ENCODE results near the gene NEGR1. TPM values are rescaled to one million over a fixed set of nuclear protein-coding genes. Genes with fewer than 3 reads are reported as not detected.

Gene NEGR1
- total RNA-seq, 1 experiment from 2014 or later = 0.44 TPM

DNA sequence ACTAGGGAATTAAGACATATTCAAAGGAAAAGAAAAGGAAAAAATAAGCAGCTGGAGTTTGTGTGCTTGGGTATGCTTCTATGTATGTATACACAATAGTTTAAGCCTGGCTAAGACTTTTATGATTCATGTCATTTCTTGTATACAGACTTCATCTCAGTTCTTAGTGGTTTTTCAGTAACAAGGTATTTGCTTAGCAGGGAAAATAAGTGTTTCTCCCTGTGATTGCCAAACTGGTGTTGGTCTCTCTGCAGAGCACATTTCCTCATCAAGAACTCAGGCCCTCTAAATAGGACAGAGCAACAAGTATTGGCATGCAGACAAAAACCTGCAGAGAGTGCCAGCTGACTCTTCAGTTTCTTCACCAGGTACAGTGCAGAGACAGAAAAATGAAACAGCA lies 717.1 kb downstream of the NEGR1 start:
- Histone ChIP-seq H3K4me1 (replicated peaks; ENCODE audit: insufficient read depth) (no peaks in the 10 kb centered on the region), H4K20me1 (ENCODE audit: insufficient read depth) (no peaks in the 10 kb centered on the region), H3K9me2 (ENCODE audit: insufficient read depth) (no peaks in the 10 kb centered on the region; the same call in 1 of the 2 replicates), H3K27ac (no peak overlapping the region), H3K79me2 (ENCODE audit: low read depth) (no peaks in the 10 kb centered on the region), H3K9me3 (ENCODE audit: insufficient read depth, low read depth) (no peaks in the 10 kb centered on the region), H3K36me3 (ENCODE audit: low read depth) (no peaks in the 10 kb centered on the region), H3K4me2 (no peak overlapping the region), H2AFZ (no peak overlapping the region), H3F3A (ENCODE audit: insufficient read depth, low read depth) (no peaks in the 10 kb centered on the region), H3K4me3 (no peak overlapping the region), H3K27me3 (ENCODE audit: insufficient read depth, low read depth) (no peaks in the 10 kb centered on the region)
- POLR2A ChIA-PET (ENCODE audit: unreplicated experiment) = no interaction called here
- no peak for DNase-seq
- no TSS peak for BruUV-seq (replicated peaks)
- intact Hi-C loops (cut with micrococcal nuclease; ENCODE audit: unreplicated experiment) = no loop called here
- CTCF ChIA-PET = no interaction called here
- no peak for TF ChIP-seq EZH2 (IDR thresholded peaks at IDR 0.05; ENCODE audit: low read depth)
- TF ChIP-seq, protein P1, sequence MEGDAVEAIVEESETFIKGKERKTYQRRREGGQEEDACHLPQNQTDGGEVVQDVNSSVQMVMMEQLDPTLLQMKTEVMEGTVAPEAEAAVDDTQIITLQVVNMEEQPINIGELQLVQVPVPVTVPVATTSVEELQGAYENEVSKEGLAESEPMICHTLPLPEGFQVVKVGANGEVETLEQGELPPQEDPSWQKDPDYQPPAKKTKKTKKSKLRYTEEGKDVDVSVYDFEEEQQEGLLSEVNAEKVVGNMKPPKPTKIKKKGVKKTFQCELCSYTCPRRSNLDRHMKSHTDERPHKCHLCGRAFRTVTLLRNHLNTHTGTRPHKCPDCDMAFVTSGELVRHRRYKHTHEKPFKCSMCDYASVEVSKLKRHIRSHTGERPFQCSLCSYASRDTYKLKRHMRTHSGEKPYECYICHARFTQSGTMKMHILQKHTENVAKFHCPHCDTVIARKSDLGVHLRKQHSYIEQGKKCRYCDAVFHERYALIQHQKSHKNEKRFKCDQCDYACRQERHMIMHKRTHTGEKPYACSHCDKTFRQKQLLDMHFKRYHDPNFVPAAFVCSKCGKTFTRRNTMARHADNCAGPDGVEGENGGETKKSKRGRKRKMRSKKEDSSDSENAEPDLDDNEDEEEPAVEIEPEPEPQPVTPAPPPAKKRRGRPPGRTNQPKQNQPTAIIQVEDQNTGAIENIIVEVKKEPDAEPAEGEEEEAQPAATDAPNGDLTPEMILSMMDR (conservative IDR thresholded peaks at IDR 0.05) = no peak

DNA sequence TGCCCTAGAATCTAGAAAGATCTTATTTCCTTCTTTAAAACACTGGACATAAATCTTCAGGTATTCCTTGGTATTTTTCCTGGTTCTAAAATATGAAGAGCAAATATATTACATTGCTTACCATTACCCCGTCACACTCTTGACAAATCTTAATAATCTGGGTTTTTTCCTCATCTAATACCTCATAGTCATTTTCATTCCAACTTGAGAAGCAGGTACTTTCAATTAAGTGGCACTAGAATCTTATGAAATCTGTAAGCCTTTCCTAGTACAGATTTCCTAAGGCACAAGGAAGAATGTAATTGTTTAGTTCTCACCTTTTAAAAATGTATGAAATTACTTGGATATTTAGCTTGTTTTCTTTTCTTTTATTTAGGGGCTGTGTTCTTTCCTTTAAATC lies 720.0 kb downstream of the NEGR1 start:
- Histone ChIP-seq H3K4me2 (no peak overlapping the region), H3K4me1 (replicated peaks; ENCODE audit: insufficient read depth) (no peaks in the 10 kb centered on the region), H3F3A (ENCODE audit: insufficient read depth, low read depth) (no peaks in the 10 kb centered on the region), H3K79me2 (ENCODE audit: low read depth) (no peaks in the 10 kb centered on the region), H2AFZ (no peak overlapping the region), H3K36me3 (ENCODE audit: low read depth) (no peaks in the 10 kb centered on the region), H3K9me2 (ENCODE audit: insufficient read depth) (no peaks in the 10 kb centered on the region; the same call in 1 of the 2 replicates), H3K27ac (no peak overlapping the region), H4K20me1 (ENCODE audit: insufficient read depth) (no peaks in the 10 kb centered on the region), H3K27me3 (ENCODE audit: insufficient read depth, low read depth) (no peaks in the 10 kb centered on the region), H3K4me3 (no peak overlapping the region), H3K9me3 (ENCODE audit: insufficient read depth, low read depth) (no peaks in the 10 kb centered on the region)
- CTCF ChIA-PET = interaction anchor here (0.7 kb wide), 1 partner anchor 1242 kb away, joined by 3 read pairs; no protein-coding TSS in a partner anchor
- DNase-seq = no peak
- POLR2A ChIA-PET (ENCODE audit: unreplicated experiment) = no interaction called here
- no TSS peak for BruUV-seq (replicated peaks)
- intact Hi-C loops (cut with micrococcal nuclease; ENCODE audit: unreplicated experiment) = no loop called here
- TF ChIP-seq, protein P1 (conservative IDR thresholded peaks at IDR 0.05) = no peak
- TF ChIP-seq EZH2 (IDR thresholded peaks at IDR 0.05; ENCODE audit: low read depth) = no peak

DNA sequence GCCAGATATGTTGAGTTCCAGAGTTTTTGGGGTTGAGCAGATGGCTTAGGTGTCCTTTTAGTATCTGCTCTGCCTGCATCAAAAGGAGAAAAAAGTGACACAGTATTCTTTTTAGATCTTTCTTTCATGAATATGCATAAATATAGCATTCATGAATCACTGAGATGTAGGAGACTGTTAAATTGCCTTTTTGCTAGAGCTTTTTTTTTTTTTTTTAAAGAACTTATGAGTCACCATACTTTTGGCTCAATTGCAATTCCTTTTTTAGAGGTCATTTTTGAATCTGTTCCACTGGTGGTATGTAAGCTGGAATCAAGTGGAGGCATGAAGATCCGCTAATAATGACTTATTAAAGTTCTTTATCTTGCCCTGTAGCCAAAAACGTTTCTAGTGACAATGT lies 720.6 kb downstream of the NEGR1 start:
- no peaks in the 10 kb centered on the region for H3K4me1 ChIP-seq (replicated peaks; ENCODE audit: insufficient read depth)
- no peak overlapping the region for H3K27ac ChIP-seq
- CTCF ChIA-PET = interaction anchor here (0.7 kb wide), 1 partner anchor 23 kb away, joined by 8 read pairs; no protein-coding TSS in a partner anchor
- no peaks in the 10 kb centered on the region for H3K36me3 ChIP-seq (ENCODE audit: low read depth)
- no peaks in the 10 kb centered on the region for H3F3A ChIP-seq (ENCODE audit: insufficient read depth, low read depth)
- BruUV-seq (replicated peaks) = no TSS peak
- TF ChIP-seq, protein P1 (conservative IDR thresholded peaks at IDR 0.05) = no peak
- no peak for TF ChIP-seq EZH2 (IDR thresholded peaks at IDR 0.05; ENCODE audit: low read depth)
- no peak overlapping the region for H3K4me2 ChIP-seq
- H3K79me2 ChIP-seq (ENCODE audit: low read depth) = no peaks in the 10 kb centered on the region
- intact Hi-C loops (cut with micrococcal nuclease; ENCODE audit: unreplicated experiment) = no loop called here
- no peak for DNase-seq
- no peaks in the 10 kb centered on the region for H4K20me1 ChIP-seq (ENCODE audit: insufficient read depth)
- H2AFZ ChIP-seq = no peak overlapping the region
- H3K9me2 ChIP-seq (ENCODE audit: insufficient read depth) = no peaks in the 10 kb centered on the region; the same call in 1 of the 2 replicates
- H3K9me3 ChIP-seq (ENCODE audit: insufficient read depth, low read depth) = no peaks in the 10 kb centered on the region
- POLR2A ChIA-PET (ENCODE audit: unreplicated experiment) = no interaction called here
- H3K4me3 ChIP-seq = no peak overlapping the region
- H3K27me3 ChIP-seq (ENCODE audit: insufficient read depth, low read depth) = no peaks in the 10 kb centered on the region

All from PC-9 (cell line).